Activated CD8-positive, alpha-beta T cell treated with anti-CD3 and anti-CD28 coated beads, Interleukin-2, amount 10 ng/mL, durations not matched to agents 7 days and 5 days (primary cell): ENCODE data around the gene FAM13C. TPM values are rescaled to one million over a fixed set of nuclear protein-coding genes. Genes with fewer than 3 reads are reported as not detected.
"Not testable (repeated sequence)": the region's sequence is repeated elsewhere in the genome, so short reads cannot be mapped to it uniquely, and the experiment has no call there.

Experiments used
- ATAC-seq: fragments of 150-1000 bp; cut with Tn5 transposase; one replicate; pipeline ENCODE4 v1.10.0; 2021; ENCODE audit warnings: moderate library complexity
- CTCF ChIA-PET: fragments of 350-600 bp; sonication (Branson Sonifier 250); formaldehyde crosslinking; loops from one replicate; lab custom pipeline; 2021; ENCODE audit warnings: antibody characterized with exemption; lab: Charles Lee
- POLR2A ChIA-PET: fragments of 350-600 bp; sonication (Branson Sonifier 250); formaldehyde crosslinking; loops from one replicate; lab custom pipeline; 2021; ENCODE audit warnings: antibody characterized with exemption; lab: Charles Lee
- DNase-seq: peaks from one replicate; pipeline ENCODE4 v3.0.0-alpha.2; 2020
- H3K27ac Mint-ChIP-seq: one replicate; pipeline ENCODE4 v1.8.0; 2021; ENCODE audit warnings: mild to moderate bottlenecking, mixed read lengths
- H3K27me3 Mint-ChIP-seq: one replicate; pipeline ENCODE4 v1.8.0; 2021; ENCODE audit warnings: low read depth, mixed read lengths
- H3K36me3 Mint-ChIP-seq: one replicate; pipeline ENCODE4 v1.8.0; 2021; ENCODE audit warnings: low read depth, mixed read lengths
- H3K4me1 Mint-ChIP-seq: one replicate; pipeline ENCODE4 v1.8.0; 2021; ENCODE audit warnings: low read depth, mixed read lengths
- H3K4me3 Mint-ChIP-seq: one replicate; pipeline ENCODE4 v1.8.0; 2021; ENCODE audit warnings: mild to moderate bottlenecking, mixed read lengths
- H3K9me3 Mint-ChIP-seq: one replicate; pipeline ENCODE4 v1.8.0; 2022; ENCODE audit warnings: mixed read lengths; ENCODE audit not compliant: insufficient read depth
- total RNA-seq, 2 experiments: library from RNA; stranded (reverse); gene quantifications; one replicate each; pipeline ENCODE4 v1.2.3, GENCODE V29; 2021

FAM13C gene
- total RNA-seq, 2 experiments from 2014 or later: not detected

- H3K4me1 Mint-ChIP-seq: no peaks in the 10 kb centered on the region
- peak; percentile 21 for DNase-seq
- no peak overlapping the region for H3K27ac Mint-ChIP-seq
- H3K36me3 Mint-ChIP-seq: no peaks in the 10 kb centered on the region
- CTCF ChIA-PET: no interaction called here
- no peak for ATAC-seq
- H3K9me3 Mint-ChIP-seq: no peaks in the 10 kb centered on the region
- no peak overlapping the region for H3K4me3 Mint-ChIP-seq
- POLR2A ChIA-PET: no interaction called here
- no peaks in the 10 kb centered on the region for H3K27me3 Mint-ChIP-seq
Observed at GRCh38 chr10:59240582-59241183, 121.7 kb downstream of the FAM13C start.

- POLR2A ChIA-PET, H3K4me3 Mint-ChIP-seq, H3K27ac Mint-ChIP-seq, ATAC-seq, CTCF ChIA-PET, H3K36me3 Mint-ChIP-seq, H3K9me3 Mint-ChIP-seq, H3K27me3 Mint-ChIP-seq, H3K4me1 Mint-ChIP-seq, DNase-seq: not testable (repeated sequence)
Observed at GRCh38 chr10:59239108-59239507, 123.2 kb downstream of the FAM13C start.

- no peak for ATAC-seq
- H3K4me1 Mint-ChIP-seq: no peaks in the 10 kb centered on the region
- no peak for DNase-seq
- H3K27ac Mint-ChIP-seq: no peak overlapping the region
- H3K9me3 Mint-ChIP-seq: no peaks in the 10 kb centered on the region
- H3K27me3 Mint-ChIP-seq: no peaks in the 10 kb centered on the region
- ChIA-PET POLR2A (no interaction called here), CTCF (interaction anchor here (0.7 kb wide), 1 partner anchor 44 kb away, joined by 3 read pairs; no protein-coding TSS in a partner anchor)
- H3K36me3 Mint-ChIP-seq: no peaks in the 10 kb centered on the region
- H3K4me3 Mint-ChIP-seq: no peak overlapping the region
Observed at GRCh38 chr10:59237775-59238174, 124.6 kb downstream of the FAM13C start.

- H3K4me1 Mint-ChIP-seq: no peaks in the 10 kb centered on the region
- H3K36me3 Mint-ChIP-seq: no peaks in the 10 kb centered on the region
- no peaks in the 10 kb centered on the region for H3K9me3 Mint-ChIP-seq
- ChIA-PET POLR2A (no interaction called here), CTCF (no interaction called here)
- ATAC-seq: no peak
- no peak for DNase-seq
- H3K4me3 Mint-ChIP-seq: no peak overlapping the region
- no peaks in the 10 kb centered on the region for H3K27me3 Mint-ChIP-seq
- no peak overlapping the region for H3K27ac Mint-ChIP-seq
Observed at GRCh38 chr10:59236064-59236697, 126.2 kb downstream of the FAM13C start.

- Mint-ChIP-seq H3K36me3 (no peaks in the 10 kb centered on the region), H3K4me1 (no peaks in the 10 kb centered on the region), H3K27ac (no peak overlapping the region), H3K9me3 (no peaks in the 10 kb centered on the region), H3K4me3 (no peak overlapping the region), H3K27me3 (no peaks in the 10 kb centered on the region)
- DNase-seq (peak; percentile 21), ATAC-seq (no peak)
- ChIA-PET POLR2A (no interaction called here), CTCF (no interaction called here)
Observed at GRCh38 chr10:59234816-59235429, 127.4 kb downstream of the FAM13C start.

GRCh38 chr10:59234194-59234593 is 128.2 kb downstream of the FAM13C start:
- ATAC-seq (no peak), DNase-seq (no peak)
- Mint-ChIP-seq H3K36me3 (no peaks in the 10 kb centered on the region), H3K9me3 (no peaks in the 10 kb centered on the region), H3K27ac (no peak overlapping the region), H3K4me1 (no peaks in the 10 kb centered on the region), H3K27me3 (no peaks in the 10 kb centered on the region), H3K4me3 (no peak overlapping the region)
- ChIA-PET POLR2A (no interaction called here), CTCF (no interaction called here)

- ChIA-PET CTCF (no interaction called here), POLR2A (no interaction called here)
- Mint-ChIP-seq H3K27ac (no peak overlapping the region), H3K27me3 (no peaks in the 10 kb centered on the region), H3K36me3 (no peaks in the 10 kb centered on the region), H3K9me3 (no peaks in the 10 kb centered on the region), H3K4me3 (no peak overlapping the region), H3K4me1 (no peaks in the 10 kb centered on the region)
- no peak for ATAC-seq
- no peak for DNase-seq
Observed at GRCh38 chr10:59229441-59229840, 132.9 kb downstream of the FAM13C start.

- no peak overlapping the region for H3K4me3 Mint-ChIP-seq
- DNase-seq (no peak), ATAC-seq (no peak)
- no peaks in the 10 kb centered on the region for H3K36me3 Mint-ChIP-seq
- no peaks in the 10 kb centered on the region for H3K4me1 Mint-ChIP-seq
- H3K27ac Mint-ChIP-seq: no peak overlapping the region
- ChIA-PET POLR2A (no interaction called here), CTCF (no interaction called here)
- H3K9me3 Mint-ChIP-seq: no peaks in the 10 kb centered on the region
- no peaks in the 10 kb centered on the region for H3K27me3 Mint-ChIP-seq
Observed at GRCh38 chr10:59227136-59227673, 135.1 kb downstream of the FAM13C start.

GRCh38 chr10:59225211-59225610 is 137.1 kb downstream of the FAM13C start:
- Mint-ChIP-seq H3K4me3 (no peak overlapping the region), H3K36me3 (no peaks in the 10 kb centered on the region), H3K27ac (no peak overlapping the region), H3K27me3 (no peaks in the 10 kb centered on the region), H3K9me3 (no peaks in the 10 kb centered on the region), H3K4me1 (no peaks in the 10 kb centered on the region)
- ChIA-PET POLR2A (no interaction called here), CTCF (no interaction called here)
- DNase-seq (no peak), ATAC-seq (no peak)

- H3K27me3 Mint-ChIP-seq, H3K4me3 Mint-ChIP-seq, ATAC-seq, H3K9me3 Mint-ChIP-seq, DNase-seq, CTCF ChIA-PET, H3K27ac Mint-ChIP-seq, H3K4me1 Mint-ChIP-seq, H3K36me3 Mint-ChIP-seq: not testable (repeated sequence)
- POLR2A ChIA-PET: interaction anchor here (0.7 kb wide), 1 partner anchor 439 kb away, joined by 6 read pairs; no protein-coding TSS in a partner anchor
Observed at GRCh38 chr10:59223597-59223996, 138.8 kb downstream of the FAM13C start.

GRCh38 chr10:59222788-59223187 is 139.6 kb downstream of the FAM13C start:
- DNase-seq (no peak), ATAC-seq (no peak)
- no peak overlapping the region for H3K4me3 Mint-ChIP-seq
- H3K36me3 Mint-ChIP-seq: no peaks in the 10 kb centered on the region
- no peak overlapping the region for H3K27ac Mint-ChIP-seq
- no peaks in the 10 kb centered on the region for H3K9me3 Mint-ChIP-seq
- POLR2A ChIA-PET: interaction anchor here (0.7 kb wide), 1 partner anchor 439 kb away, joined by 6 read pairs; no protein-coding TSS in a partner anchor
- H3K27me3 Mint-ChIP-seq: no peaks in the 10 kb centered on the region
- no peaks in the 10 kb centered on the region for H3K4me1 Mint-ChIP-seq
- CTCF ChIA-PET: no interaction called here

GRCh38 chr10:59216178-59216869 is 146.0 kb downstream of the FAM13C start:
- no peak overlapping the region for H3K27ac Mint-ChIP-seq
- no peak for ATAC-seq
- H3K27me3 Mint-ChIP-seq: no peaks in the 10 kb centered on the region
- H3K4me1 Mint-ChIP-seq: no peaks in the 10 kb centered on the region
- CTCF ChIA-PET: no interaction called here
- H3K4me3 Mint-ChIP-seq: no peak overlapping the region
- no peaks in the 10 kb centered on the region for H3K9me3 Mint-ChIP-seq
- H3K36me3 Mint-ChIP-seq: no peaks in the 10 kb centered on the region
- no peak for DNase-seq
- POLR2A ChIA-PET: no interaction called here
